NCI-H2029 (cell line): ENCODE data around the gene ACOT12.

Source experiments
- DNase-seq: peaks from one replicate; lab custom pipeline; 2025; lab: John Stamatoyannopoulos, UW

ACOT12 gene

GRCh38 chr5:81288021-81288433, 105.9 kb downstream of the ACOT12 start:
- no peak for DNase-seq

DNA sequence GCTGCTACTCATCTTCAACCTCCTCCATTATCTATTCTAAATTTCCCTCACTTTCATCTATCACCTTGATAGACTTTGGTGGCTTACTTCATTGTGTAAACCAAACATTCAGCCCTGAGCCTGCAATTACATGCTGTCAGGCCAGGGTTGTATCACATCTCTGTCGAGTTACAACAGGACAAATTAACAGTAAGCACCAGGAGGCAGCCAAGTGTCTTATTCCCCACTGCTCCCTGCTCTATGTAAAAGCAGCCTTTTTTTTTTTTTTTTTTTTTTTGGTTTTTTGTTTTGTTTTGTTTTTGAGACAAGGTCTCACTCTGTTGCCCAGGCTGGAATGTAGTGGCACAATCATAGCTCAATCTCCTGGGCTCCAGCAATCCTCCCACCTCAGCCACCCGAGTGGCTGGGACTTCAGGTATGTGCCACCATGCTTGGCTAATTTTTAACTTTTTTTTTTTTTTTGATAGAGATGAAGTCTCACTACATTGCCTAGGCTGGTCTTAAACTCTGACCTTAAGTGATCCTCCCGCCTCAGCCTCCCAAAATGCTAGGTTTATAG, 107.8 kb downstream of the ACOT12 start:
- no peak for DNase-seq

DNA sequence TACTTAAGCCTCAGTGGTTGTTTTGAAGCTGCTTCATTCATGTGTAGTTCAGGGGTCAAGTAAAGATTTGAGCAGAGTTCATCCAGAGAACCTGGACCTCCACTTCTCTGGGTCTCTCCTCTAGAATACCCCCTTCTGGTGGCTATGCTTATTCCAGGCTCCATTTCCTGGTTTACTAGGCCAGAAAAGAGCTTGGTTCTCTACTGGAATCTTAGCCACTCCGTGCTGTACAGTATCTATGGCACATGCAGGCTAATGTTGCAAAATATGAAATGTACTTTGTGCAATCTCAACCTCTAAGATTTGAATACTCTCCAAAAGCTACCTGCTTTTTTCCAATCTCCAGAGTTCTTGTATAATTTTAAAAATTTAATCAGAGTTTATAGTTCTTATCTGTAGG, 110.0 kb downstream of the ACOT12 start:
- DNase-seq: no peak
